Measurements from ENCODE around the gene CDKL2.
"Not testable (repeated sequence)": the region's sequence is repeated elsewhere in the genome, so short reads cannot be mapped to it uniquely, and the experiment has no call there.

DNA sequence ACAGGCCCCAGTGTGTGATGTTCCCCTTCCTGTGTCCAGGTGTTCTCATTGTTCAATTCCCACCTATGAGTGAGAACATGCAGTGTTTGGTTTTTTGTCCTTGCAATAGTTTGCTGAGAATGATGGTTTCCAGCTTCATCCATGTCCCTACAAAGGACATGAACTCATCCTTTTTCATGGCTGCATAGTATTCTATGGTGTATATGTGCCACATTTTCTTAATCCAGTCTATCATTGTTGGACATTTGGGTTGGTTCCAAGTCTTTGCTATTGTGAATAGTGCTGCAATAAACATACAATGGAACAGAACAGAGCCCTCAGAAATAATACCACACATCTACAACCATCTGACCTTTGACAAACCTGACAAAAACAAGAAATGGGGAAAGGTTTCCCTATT lies 96.4 kb downstream of the CDKL2 start:
- not testable (repeated sequence) for TF ChIP-seq CTCF (conservative IDR thresholded peaks at IDR 0.05 in 1 of 2, IDR thresholded peaks at IDR 0.05 in 1 of 2; ENCODE audit: extremely low read depth in 1 of 2, insufficient read depth in 1 of 2, low read depth in 1 of 2, low read length in 2 of 2); EZH2 (IDR thresholded peaks at IDR 0.05; ENCODE audit: borderline replicate concordance, low read length)
